GM06990 (cell line): ENCODE measurements around the gene DPP4.

Source experiments
- DNase-seq: peaks from one replicate; pipeline ENCODE4 v3.0.0-alpha.2; 2011; ENCODE audit not compliant: insufficient read length; ENCODE audit errors: extremely low read depth
- H3K27me3 ChIP-seq: replicated peaks from 2 replicates; pipeline ENCODE4 v1.6.0; 2011; ENCODE audit warnings: low read length; ENCODE audit not compliant: control insufficient read depth, insufficient read depth
- H3K36me3 ChIP-seq: 2 replicates; pipeline ENCODE4 v1.5.1; 2011; ENCODE audit warnings: low read length; ENCODE audit not compliant: control insufficient read depth, insufficient read depth
- H3K4me3 ChIP-seq: replicated peaks from 2 replicates; pipeline ENCODE4 v1.5.1; 2011; ENCODE audit warnings: low read depth, mild to moderate bottlenecking, control low read depth, low read length
- CTCF ChIP-seq: IDR thresholded peaks from 2 replicates; pipeline ENCODE4 v1.5.1; 2011; ENCODE audit warnings: low read length, control low read depth, mild to moderate bottlenecking, inconsistent platforms; ENCODE audit not compliant: insufficient read depth, poor library complexity, severe bottlenecking

DPP4 gene

GRCh38 chr2:161976295-161976694 is 97.7 kb downstream of the DPP4 start:
- no peak for TF ChIP-seq CTCF
- H3K4me3 ChIP-seq = no peak overlapping the region
- H3K36me3 ChIP-seq = no peaks in the 10 kb centered on the region
- DNase-seq = no peak
- no peaks in the 10 kb centered on the region for H3K27me3 ChIP-seq

- no peak for TF ChIP-seq CTCF
- H3K4me3 ChIP-seq = no peak overlapping the region
- no peak for DNase-seq
- no peaks in the 10 kb centered on the region for H3K27me3 ChIP-seq
- H3K36me3 ChIP-seq = no peaks in the 10 kb centered on the region
These were observed 98.2 kb downstream of the DPP4 start for GRCh38 chr2:161975813-161976160.

GRCh38 chr2:161975062-161975812 is 98.8 kb downstream of the DPP4 start:
- Histone ChIP-seq H3K4me3 (no peak overlapping the region), H3K36me3 (no peaks in the 10 kb centered on the region), H3K27me3 (no peaks in the 10 kb centered on the region)
- TF ChIP-seq CTCF = no peak
- DNase-seq = no peak

GRCh38 chr2:161974461-161974860 is 99.6 kb downstream of the DPP4 start:
- no peak overlapping the region for H3K4me3 ChIP-seq
- no peak for DNase-seq
- H3K36me3 ChIP-seq = no peaks in the 10 kb centered on the region
- no peak for TF ChIP-seq CTCF
- no peaks in the 10 kb centered on the region for H3K27me3 ChIP-seq

- Histone ChIP-seq H3K36me3 (no peaks in the 10 kb centered on the region), H3K4me3 (no peak overlapping the region), H3K27me3 (no peaks in the 10 kb centered on the region)
- no peak for DNase-seq
- no peak for TF ChIP-seq CTCF
These were observed 101.1 kb downstream of the DPP4 start for GRCh38 chr2:161972866-161973265.

- no peaks in the 10 kb centered on the region for H3K27me3 ChIP-seq
- no peak for DNase-seq
- no peaks in the 10 kb centered on the region for H3K36me3 ChIP-seq
- no peak for TF ChIP-seq CTCF
- H3K4me3 ChIP-seq = no peak overlapping the region
These were observed 101.8 kb downstream of the DPP4 start for GRCh38 chr2:161972232-161972631.
